ENCODE data around the gene OR52N2.

OR52N2 gene

DNA sequence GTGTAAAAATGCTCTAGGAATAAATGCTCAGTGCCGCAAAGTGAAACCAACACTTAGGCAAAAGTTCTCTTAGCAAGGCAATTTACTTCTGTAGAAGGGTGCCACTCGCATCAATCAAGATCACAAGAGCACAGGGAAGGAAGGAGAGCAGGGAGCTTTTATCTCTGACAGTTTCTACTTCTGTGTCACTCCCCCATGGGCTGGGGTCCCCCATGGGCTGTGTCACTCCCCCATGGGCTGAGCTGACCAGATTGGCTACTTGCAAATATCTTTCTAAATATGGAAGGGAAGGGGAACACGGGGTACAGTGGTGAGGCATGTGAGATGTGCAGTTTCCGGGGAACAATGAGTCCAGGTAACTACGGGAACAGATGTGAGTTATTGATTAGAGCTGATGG is 397 bp downstream of the OR52N2 start:
- TF ChIP-seq, protein P1, sequence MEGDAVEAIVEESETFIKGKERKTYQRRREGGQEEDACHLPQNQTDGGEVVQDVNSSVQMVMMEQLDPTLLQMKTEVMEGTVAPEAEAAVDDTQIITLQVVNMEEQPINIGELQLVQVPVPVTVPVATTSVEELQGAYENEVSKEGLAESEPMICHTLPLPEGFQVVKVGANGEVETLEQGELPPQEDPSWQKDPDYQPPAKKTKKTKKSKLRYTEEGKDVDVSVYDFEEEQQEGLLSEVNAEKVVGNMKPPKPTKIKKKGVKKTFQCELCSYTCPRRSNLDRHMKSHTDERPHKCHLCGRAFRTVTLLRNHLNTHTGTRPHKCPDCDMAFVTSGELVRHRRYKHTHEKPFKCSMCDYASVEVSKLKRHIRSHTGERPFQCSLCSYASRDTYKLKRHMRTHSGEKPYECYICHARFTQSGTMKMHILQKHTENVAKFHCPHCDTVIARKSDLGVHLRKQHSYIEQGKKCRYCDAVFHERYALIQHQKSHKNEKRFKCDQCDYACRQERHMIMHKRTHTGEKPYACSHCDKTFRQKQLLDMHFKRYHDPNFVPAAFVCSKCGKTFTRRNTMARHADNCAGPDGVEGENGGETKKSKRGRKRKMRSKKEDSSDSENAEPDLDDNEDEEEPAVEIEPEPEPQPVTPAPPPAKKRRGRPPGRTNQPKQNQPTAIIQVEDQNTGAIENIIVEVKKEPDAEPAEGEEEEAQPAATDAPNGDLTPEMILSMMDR (conservative IDR thresholded peaks at IDR 0.05; ENCODE audit: low read depth, low read length): no peak
- DNase-seq (ENCODE audit: low read depth): peak; percentile 8
- peak overlapping the region; percentile 55 for H3K4me3 ChIP-seq (ENCODE audit: low read depth, low read length)

DNA sequence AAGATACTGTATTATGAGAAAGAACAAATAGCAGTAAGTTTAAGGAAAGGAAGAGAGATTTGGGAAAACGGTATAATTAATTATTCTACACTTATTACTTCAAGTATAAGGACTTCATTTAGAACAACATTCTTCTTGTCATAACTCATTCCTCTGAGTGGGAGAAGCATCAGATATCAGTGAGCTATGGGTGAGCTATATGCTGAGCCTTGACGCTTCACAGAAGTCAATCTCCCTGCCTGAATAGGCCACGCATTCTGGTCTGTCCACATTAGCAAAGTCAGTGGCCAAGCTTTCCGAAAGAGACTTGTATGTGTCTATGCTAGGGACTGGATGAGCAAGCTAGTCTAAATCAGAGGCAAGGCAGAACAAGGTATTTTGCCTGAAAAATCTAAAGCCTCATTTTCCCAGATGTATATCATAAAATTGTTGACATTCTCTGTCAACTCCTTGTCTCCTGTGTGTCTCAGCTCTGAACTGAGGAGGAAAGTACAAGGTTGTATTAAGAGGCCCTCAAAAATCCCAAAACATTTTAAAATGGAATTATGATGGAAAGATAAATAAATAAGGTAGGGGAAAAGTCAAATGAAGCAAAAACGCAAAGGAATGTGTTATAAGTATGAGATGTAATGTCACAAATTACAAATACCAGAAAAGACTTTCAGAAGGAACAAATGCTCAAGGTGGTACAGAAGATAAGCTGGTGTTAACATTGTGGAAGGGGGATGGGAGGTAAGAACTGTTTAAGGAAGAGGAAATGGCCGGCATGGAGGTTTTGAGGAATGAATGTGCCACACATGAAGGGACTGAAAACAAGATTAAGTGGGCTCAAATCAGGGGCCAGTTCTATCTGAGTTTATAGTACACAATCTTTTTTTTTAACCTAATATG is 1.4 kb downstream of the OR52N2 start:
- DNase-seq (ENCODE audit: low read depth): no peak
- H3K4me3 ChIP-seq (ENCODE audit: low read depth, low read length): no peak overlapping the region
- TF ChIP-seq, protein P1 (conservative IDR thresholded peaks at IDR 0.05; ENCODE audit: low read depth, low read length): no peak

DNA sequence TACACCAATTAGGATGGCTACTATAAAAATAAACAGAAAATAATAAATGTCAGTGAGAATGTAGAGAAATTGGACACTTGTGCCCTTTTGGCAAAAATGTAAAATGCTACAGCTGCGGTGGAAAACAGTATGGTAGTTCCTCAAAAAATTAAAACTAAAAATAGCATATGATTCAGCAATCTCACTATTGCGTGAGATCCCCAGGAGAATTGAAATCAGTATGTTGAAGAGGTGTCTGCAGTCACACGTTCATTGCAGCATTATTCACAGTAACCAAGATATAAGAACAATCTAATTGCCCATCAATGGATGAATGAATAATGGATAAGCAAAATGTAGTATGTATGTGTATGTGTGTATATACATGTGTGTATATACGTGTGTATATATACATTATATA is 6.8 kb downstream of the OR52N2 start:
- H3K4me3 ChIP-seq (ENCODE audit: low read depth, low read length): no peak overlapping the region
- TF ChIP-seq, protein P1 (conservative IDR thresholded peaks at IDR 0.05; ENCODE audit: low read depth, low read length): no peak
- no peak for DNase-seq (ENCODE audit: low read depth)

DNA sequence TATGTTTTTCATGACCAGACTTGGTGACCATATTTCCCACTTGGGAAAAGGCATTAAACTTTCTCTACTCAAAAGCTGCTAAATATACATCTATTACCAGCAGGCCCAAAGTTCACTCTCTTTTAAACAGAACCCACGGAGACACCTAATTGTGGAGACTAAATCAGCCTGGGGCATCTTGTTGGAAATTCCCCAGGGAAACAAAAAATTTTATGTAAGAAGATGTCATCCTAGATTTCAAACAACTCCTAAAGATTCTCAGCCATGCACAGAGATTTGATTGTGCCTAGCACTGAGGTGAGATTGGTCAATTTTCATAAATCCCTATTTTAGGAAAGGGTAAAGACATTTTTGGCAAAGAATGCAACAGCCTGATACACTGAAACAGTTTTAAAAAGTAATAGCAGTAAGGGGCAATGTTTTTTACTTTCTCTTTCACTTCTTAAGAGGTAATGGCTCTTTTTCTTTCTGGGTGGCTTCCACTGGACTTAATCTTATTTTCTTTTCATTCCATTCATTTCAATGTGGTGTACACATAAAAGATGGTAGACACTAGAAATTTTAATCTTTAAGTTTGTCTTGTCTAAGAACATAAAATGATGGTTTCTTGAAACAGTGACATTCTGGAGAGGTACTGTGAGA is 9.6 kb downstream of the OR52N2 start:
- DNase-seq (ENCODE audit: low read depth): peak; percentile 5
- TF ChIP-seq, protein P1 (conservative IDR thresholded peaks at IDR 0.05; ENCODE audit: low read depth, low read length): no peak
- H3K4me3 ChIP-seq (ENCODE audit: low read depth, low read length): no peak overlapping the region

DNA sequence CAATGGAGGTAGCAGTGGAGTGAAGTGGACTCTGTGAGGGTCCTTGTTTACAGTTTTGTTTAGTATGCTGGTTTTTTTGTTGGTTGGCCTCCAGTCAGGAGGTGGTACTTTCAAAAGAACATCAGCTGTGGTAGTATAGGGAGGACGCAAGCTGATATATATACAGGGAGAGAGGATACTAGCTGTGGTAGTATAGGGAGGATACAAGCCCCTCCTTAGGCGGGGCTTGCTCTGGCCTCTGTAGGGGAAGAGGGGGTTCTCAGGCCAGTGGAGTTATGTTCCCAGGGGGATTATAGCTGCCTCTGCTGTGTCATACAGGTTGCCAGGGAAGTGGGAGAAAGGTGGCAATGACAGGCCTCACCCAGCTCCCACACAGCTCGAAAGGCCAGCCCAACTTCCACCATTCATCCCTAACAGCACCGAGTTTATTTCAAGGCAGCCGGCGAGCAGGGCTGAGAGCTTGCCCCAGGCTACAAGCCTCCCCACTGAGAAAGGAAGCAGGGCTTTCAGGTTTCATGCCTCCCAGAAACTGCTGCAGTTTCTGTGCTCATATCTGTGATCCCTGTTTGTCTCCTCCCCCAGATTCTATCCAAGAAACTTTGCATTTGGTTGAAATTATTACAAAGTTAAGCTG is 22.6 kb downstream of the OR52N2 start:
- H3K4me3 ChIP-seq (ENCODE audit: low read depth, low read length): no peak overlapping the region
- TF ChIP-seq, protein P1 (conservative IDR thresholded peaks at IDR 0.05; ENCODE audit: low read depth, low read length): no peak
- DNase-seq (ENCODE audit: low read depth): no peak

DNA sequence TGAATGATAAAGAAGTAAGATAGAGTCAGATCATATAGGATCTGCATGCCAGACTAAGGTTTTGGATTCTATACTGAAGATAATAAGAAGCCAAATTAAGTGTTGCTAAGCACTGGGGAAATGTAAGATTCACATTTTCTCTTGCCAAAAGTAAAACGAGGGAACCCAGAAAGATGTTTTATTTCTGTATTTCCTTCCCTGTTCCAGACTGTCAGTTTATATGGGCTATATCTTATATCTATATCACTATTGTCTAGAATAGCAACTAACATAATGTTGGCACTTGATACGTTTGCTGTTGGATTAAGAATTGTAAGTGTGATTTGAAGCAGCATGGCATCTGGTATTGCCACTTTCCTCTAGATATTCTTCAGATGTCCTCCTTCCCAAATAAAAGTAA is 24.7 kb downstream of the OR52N2 start:
- no peak for DNase-seq (ENCODE audit: low read depth)
- TF ChIP-seq, protein P1 (conservative IDR thresholded peaks at IDR 0.05; ENCODE audit: low read depth, low read length): no peak
- H3K4me3 ChIP-seq (ENCODE audit: low read depth, low read length): no peak overlapping the region

All from choroid plexus epithelial cell (primary cell).